Measurements from ENCODE around the gene RIOK1. TPM values are rescaled to one million over a fixed set of nuclear protein-coding genes. Genes with fewer than 3 reads are reported as not detected.

RIOK1 gene
- total and polyA plus RNA-seq, 2 of the 13 experiments (the other 11 are each of a cell fraction or from before 2014, with no cell fraction given), result 9.4 to 37.8 TPM

DNA sequence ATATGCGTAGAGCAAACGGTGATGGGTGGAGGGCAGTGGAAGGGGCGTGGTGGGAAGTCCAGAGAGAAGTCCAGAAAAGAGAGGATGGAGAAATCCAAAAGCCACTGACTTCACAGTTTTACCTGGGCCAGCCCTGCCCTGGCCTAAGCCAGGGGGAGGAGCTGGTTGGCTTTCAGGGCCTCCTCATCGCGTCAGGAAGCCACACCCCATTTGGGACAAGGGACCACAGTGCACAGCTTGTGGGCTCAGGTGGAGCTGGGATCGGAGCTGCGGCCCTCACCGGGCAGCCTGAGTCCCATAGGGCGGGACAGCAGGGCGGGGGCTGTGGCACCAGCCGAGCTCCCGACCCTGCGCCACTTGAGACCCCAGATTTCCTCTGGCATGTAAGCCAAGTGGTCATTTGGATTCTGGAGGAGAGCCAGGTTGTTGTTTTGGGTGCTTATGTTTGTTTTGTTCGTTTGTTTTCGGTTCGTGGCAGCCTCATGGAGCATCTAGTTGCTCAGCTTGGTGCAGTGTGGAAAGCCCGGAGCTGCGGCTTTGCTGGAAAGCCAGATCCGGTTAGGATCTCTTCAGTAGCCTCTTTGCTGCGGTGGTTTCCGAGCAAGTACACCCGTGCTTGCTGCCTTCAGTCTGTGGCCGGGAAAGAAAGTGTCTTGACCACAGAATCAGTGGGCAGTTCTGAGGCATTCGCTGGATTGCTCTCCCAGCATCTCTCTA is 42.2 kb downstream of the RIOK1 start (continued):
- TF ChIP-seq ZFP90 (CRISPR knock-in tag; IDR thresholded peaks at IDR 0.05; ENCODE audit: borderline replicate concordance) (no peak), ARID2 (CRISPR knock-in tag; IDR thresholded peaks at IDR 0.05; ENCODE audit: borderline replicate concordance) (no peak), ZNF34 (CRISPR knock-in tag; IDR thresholded peaks at IDR 0.05; ENCODE audit: borderline replicate concordance) (0 out of 2 replicates have a peak, but pooled peaks have one; percentile 57), ATF3 (CRISPR knock-in tag; IDR thresholded peaks at IDR 0.05) (no peak), HOXA5 (CRISPR knock-in tag; IDR thresholded peaks at IDR 0.05) (no peak), ZNF263 (CRISPR knock-in tag; IDR thresholded peaks at IDR 0.05) (no peak), ZNF816 (CRISPR knock-in tag; IDR thresholded peaks at IDR 0.05; ENCODE audit: borderline replicate concordance) (no peak), ZSCAN25 (CRISPR knock-in tag; IDR thresholded peaks at IDR 0.05) (peak; percentile 33; the same call in 1 of the 2 replicates), PHB2 (IDR thresholded peaks at IDR 0.05; ENCODE audit: partially characterized antibody) (no peak), ZNF577 (CRISPR knock-in tag; IDR thresholded peaks at IDR 0.05; ENCODE audit: borderline replicate concordance, low read depth) (no peak), SUZ12 (IDR thresholded peaks at IDR 0.05; ENCODE audit: low read depth, low read length) (no peak)
- TF ChIP-seq, protein P1, sequence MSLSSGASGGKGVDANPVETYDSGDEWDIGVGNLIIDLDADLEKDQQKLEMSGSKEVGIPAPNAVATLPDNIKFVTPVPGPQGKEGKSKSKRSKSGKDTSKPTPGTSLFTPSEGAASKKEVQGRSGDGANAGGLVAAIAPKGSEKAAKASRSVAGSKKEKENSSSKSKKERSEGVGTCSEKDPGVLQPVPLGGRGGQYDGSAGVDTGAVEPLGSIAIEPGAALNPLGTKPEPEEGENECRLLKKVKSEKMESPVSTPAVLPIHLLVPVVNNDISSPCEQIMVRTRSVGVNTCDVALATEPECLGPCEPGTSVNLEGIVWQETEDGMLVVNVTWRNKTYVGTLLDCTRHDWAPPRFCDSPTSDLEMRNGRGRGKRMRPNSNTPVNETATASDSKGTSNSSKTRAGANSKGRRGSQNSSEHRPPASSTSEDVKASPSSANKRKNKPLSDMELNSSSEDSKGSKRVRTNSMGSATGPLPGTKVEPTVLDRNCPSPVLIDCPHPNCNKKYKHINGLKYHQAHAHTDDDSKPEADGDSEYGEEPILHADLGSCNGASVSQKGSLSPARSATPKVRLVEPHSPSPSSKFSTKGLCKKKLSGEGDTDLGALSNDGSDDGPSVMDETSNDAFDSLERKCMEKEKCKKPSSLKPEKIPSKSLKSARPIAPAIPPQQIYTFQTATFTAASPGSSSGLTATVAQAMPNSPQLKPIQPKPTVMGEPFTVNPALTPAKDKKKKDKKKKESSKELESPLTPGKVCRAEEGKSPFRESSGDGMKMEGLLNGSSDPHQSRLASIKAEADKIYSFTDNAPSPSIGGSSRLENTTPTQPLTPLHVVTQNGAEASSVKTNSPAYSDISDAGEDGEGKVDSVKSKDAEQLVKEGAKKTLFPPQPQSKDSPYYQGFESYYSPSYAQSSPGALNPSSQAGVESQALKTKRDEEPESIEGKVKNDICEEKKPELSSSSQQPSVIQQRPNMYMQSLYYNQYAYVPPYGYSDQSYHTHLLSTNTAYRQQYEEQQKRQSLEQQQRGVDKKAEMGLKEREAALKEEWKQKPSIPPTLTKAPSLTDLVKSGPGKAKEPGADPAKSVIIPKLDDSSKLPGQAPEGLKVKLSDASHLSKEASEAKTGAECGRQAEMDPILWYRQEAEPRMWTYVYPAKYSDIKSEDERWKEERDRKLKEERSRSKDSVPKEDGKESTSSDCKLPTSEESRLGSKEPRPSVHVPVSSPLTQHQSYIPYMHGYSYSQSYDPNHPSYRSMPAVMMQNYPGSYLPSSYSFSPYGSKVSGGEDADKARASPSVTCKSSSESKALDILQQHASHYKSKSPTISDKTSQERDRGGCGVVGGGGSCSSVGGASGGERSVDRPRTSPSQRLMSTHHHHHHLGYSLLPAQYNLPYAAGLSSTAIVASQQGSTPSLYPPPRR (CRISPR knock-in tag; IDR thresholded peaks at IDR 0.05; ENCODE audit: borderline replicate concordance), result no peak
- TF ChIP-seq, protein P2, sequence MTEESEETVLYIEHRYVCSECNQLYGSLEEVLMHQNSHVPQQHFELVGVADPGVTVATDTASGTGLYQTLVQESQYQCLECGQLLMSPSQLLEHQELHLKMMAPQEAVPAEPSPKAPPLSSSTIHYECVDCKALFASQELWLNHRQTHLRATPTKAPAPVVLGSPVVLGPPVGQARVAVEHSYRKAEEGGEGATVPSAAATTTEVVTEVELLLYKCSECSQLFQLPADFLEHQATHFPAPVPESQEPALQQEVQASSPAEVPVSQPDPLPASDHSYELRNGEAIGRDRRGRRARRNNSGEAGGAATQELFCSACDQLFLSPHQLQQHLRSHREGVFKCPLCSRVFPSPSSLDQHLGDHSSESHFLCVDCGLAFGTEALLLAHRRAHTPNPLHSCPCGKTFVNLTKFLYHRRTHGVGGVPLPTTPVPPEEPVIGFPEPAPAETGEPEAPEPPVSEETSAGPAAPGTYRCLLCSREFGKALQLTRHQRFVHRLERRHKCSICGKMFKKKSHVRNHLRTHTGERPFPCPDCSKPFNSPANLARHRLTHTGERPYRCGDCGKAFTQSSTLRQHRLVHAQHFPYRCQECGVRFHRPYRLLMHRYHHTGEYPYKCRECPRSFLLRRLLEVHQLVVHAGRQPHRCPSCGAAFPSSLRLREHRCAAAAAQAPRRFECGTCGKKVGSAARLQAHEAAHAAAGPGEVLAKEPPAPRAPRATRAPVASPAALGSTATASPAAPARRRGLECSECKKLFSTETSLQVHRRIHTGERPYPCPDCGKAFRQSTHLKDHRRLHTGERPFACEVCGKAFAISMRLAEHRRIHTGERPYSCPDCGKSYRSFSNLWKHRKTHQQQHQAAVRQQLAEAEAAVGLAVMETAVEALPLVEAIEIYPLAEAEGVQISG (CRISPR knock-in tag; IDR thresholded peaks at IDR 0.05), result peak; percentile 34
- TF ChIP-seq, protein P3, sequence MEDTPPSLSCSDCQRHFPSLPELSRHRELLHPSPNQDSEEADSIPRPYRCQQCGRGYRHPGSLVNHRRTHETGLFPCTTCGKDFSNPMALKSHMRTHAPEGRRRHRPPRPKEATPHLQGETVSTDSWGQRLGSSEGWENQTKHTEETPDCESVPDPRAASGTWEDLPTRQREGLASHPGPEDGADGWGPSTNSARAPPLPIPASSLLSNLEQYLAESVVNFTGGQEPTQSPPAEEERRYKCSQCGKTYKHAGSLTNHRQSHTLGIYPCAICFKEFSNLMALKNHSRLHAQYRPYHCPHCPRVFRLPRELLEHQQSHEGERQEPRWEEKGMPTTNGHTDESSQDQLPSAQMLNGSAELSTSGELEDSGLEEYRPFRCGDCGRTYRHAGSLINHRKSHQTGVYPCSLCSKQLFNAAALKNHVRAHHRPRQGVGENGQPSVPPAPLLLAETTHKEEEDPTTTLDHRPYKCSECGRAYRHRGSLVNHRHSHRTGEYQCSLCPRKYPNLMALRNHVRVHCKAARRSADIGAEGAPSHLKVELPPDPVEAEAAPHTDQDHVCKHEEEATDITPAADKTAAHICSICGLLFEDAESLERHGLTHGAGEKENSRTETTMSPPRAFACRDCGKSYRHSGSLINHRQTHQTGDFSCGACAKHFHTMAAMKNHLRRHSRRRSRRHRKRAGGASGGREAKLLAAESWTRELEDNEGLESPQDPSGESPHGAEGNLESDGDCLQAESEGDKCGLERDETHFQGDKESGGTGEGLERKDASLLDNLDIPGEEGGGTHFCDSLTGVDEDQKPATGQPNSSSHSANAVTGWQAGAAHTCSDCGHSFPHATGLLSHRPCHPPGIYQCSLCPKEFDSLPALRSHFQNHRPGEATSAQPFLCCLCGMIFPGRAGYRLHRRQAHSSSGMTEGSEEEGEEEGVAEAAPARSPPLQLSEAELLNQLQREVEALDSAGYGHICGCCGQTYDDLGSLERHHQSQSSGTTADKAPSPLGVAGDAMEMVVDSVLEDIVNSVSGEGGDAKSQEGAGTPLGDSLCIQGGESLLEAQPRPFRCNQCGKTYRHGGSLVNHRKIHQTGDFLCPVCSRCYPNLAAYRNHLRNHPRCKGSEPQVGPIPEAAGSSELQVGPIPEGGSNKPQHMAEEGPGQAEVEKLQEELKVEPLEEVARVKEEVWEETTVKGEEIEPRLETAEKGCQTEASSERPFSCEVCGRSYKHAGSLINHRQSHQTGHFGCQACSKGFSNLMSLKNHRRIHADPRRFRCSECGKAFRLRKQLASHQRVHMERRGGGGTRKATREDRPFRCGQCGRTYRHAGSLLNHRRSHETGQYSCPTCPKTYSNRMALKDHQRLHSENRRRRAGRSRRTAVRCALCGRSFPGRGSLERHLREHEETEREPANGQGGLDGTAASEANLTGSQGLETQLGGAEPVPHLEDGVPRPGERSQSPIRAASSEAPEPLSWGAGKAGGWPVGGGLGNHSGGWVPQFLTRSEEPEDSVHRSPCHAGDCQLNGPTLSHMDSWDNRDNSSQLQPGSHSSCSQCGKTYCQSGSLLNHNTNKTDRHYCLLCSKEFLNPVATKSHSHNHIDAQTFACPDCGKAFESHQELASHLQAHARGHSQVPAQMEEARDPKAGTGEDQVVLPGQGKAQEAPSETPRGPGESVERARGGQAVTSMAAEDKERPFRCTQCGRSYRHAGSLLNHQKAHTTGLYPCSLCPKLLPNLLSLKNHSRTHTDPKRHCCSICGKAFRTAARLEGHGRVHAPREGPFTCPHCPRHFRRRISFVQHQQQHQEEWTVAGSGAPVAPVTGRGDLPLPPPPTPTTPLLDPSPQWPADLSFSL (CRISPR knock-in tag; IDR thresholded peaks at IDR 0.05), result 0 out of 2 replicates have a peak, but pooled peaks have one; percentile 57

All from HepG2 (cell line).